Heart right ventricle (tissue), 16 donors: ENCODE results near the gene C5orf24. TPM values are rescaled to one million over a fixed set of nuclear protein-coding genes. Genes with fewer than 3 reads are reported as not detected.

Source experiments
- ATAC-seq, 8 donors: fragments of 200-7000 bp; cut with Tn5 transposase; one replicate each; pipeline ENCODE4 v1.9.1; 2020; ENCODE audit warnings: mild to moderate bottlenecking in 8 of 8, moderate library complexity in 8 of 8, moderate number of reproducible peaks in 1 of 8
- DNase-seq, 2 donors: peaks; one replicate each; pipeline ENCODE4 v3.0.0-alpha.2; 2020
- H3K27ac ChIP-seq, 10 donors: fragments of 200-600 bp; sonication (generic) in 2 of 10; one replicate each; pipeline versions ENCODE4 v1.5.0 to v1.8.0; 2020 to 2022; ENCODE audit warnings: mild to moderate bottlenecking in 3 of 10
- H3K27me3 ChIP-seq, 7 donors: fragments of 200-600 bp; one replicate each; pipeline ENCODE4 v1.8.0; 2021 to 2022; ENCODE audit warnings: mild to moderate bottlenecking in 2 of 7
- H3K36me3 ChIP-seq, 9 donors: fragments of 200-600 bp; sonication (generic) in 1 of 9; one replicate each; pipeline versions ENCODE4 v1.5.0 to v1.8.0; 2020 to 2022; ENCODE audit warnings: mild to moderate bottlenecking in 2 of 9
- H3K4me1 ChIP-seq, 9 donors: fragments of 200-600 bp; sonication (generic) in 1 of 9; one replicate each; pipeline versions ENCODE4 v1.5.0 to v1.8.0; 2020 to 2022; ENCODE audit warnings: mild to moderate bottlenecking in 4 of 9
- H3K4me3 ChIP-seq, 10 donors: fragments of 200-600 bp; sonication (generic) in 2 of 10; one replicate each; pipeline versions ENCODE4 v1.5.0 to v1.8.0; 2020 to 2022; ENCODE audit warnings: mild to moderate bottlenecking in 7 of 10, moderate library complexity in 2 of 10
- H3K9me3 ChIP-seq, 11 donors: fragments of 200-600 bp in 10 of 11; sonication (generic) in 2 of 11; one replicate each; pipeline versions ENCODE4 v1.5.0 to v1.8.0; 2013 to 2022; ENCODE audit warnings: mild to moderate bottlenecking in 2 of 11, control low read depth in 1 of 11, moderate library complexity in 1 of 11
- CTCF ChIP-seq, 9 donors: fragments of 200-600 bp; sonication (generic) in 2 of 9; IDR thresholded peaks; one replicate each; pipeline versions ENCODE4 v1.5.0 to v1.8.0; 2021 to 2022; ENCODE audit warnings: antibody characterized with exemption in 9 of 9, mild to moderate bottlenecking in 5 of 9, moderate library complexity in 1 of 9
- WGBS, 2 donors: extraction: QIAGEN DNeasy Blood & Tissue Kit; methylation state at CpG; one replicate each; pipeline ENCODE4 v1.1.7; 2013; ENCODE audit warnings: inconsistent platforms in 1 of 2; 5-methylcytosine and 5-hydroxymethylcytosine counted together
- intact Hi-C, 10 donors: fragments of 100-400 bp; cut with DNase I; formaldehyde crosslinking; loops; one replicate each; pipeline versions ENCODE4 v1.11.1 to v1.14.2; 2022
- polyA plus RNA-seq, 2 donors: library from polyadenylated mRNA; stranded (reverse); fragments of 200-250 nt; gene quantifications; one replicate each; pipeline ENCODE4 v1.2.3, GENCODE V29; 2013
- total RNA-seq, 10 donors: library from RNA; stranded (reverse); fragmentation: NEBNext Ultra II Directional in 3 of 10; extraction: Animal tissue kit (Norgen Biotek cat#: 25700) in 3 of 10; gene quantifications; one replicate each; pipeline versions ENCODE4 v1.2.1 to v1.2.4, GENCODE V29; 2021 to 2023
- donor health status: Arrhythmogenic right ventricular cardiomyopathy.
- donor health status: ischemic (EF 13 %, LVEDD 7.1; RV severe dilation, severe dysfunction).
- donor health status: healthy with polysubstance abuse.
- donor health status: DM: no; HTN: yes; CAD: no.
- donor health status: DM: no; HTN: no; CAD: no.
- donor health status: ischemic (EF 25% LVEDD 6.9; RV normal size, moderate dysfunction).
- donor health status: ischemic (EF 25% LVEDD 5.7; RV mildly dilated, moderate dysfunction).
- donor health status: healthy.
- donor health status: DM: yes; HTN: yes; CAD: no.
- donor health status: Ischemic cardiomyopathy.
- donor health status: ischemic (EF 35%, LVEDD 5.7; RV mildly dilated, moderate dysfunction).
- donor health status: nonischemic (EF 11% LVEDD 7.7; RV severe dilation, severe dysfunction).
- donor health status: DM: yes; HTN: yes; CAD: no.
- donor health status: PGD.
- donor health status: ischemic (EF 29% LVEDD 5.4; RV normal size, mild dysfunction).
- donor health status: nonischemic (EF 23%, LVEDD 6.1; RV moderate dilation, normal function).

Gene C5orf24
- total and polyA plus RNA-seq, 12 donors, result 12.0 to 31.2 (median 23.3) TPM

- Histone ChIP-seq H3K27ac (no peak overlapping the region), H3K4me1 (peaks cover 0 to 28% (median 4%) of the 10 kb centered on the region in 9 donors), H3K36me3 (peaks cover 0 to 94% (median 43%) of the 10 kb centered on the region in 9 donors), H3K9me3 (no peaks in the 10 kb centered on the region), H3K4me3 (no peak overlapping the region), H3K27me3 (no peaks in the 10 kb centered on the region)
- no peak for ATAC-seq
- DNase-seq, result no peak
- intact Hi-C loops, result no loop called here
- TF ChIP-seq CTCF (IDR thresholded peaks at IDR 0.05), result no peak
- 67% methylated on average over 3 of the region's 3 CpGs for WGBS, 2 donors
Measured at GRCh38 chr5:134857401-134857800, 11.6 kb downstream of the C5orf24 start.

GRCh38 chr5:134864707-134865106 lies 18.9 kb downstream of the C5orf24 start:
- DNase-seq, result no peak
- TF ChIP-seq CTCF (IDR thresholded peaks at IDR 0.05), result no peak
- intact Hi-C loops, result no loop called here

GRCh38 chr5:134873494-134873893 lies 27.7 kb downstream of the C5orf24 start:
- Histone ChIP-seq H3K4me3 (peak overlapping the region in 9 of 10 donors; percentile 80 to 98 (median 88)), H3K9me3 (no peaks in the 10 kb centered on the region), H3K27ac (peak overlapping the region; percentile 92 to 99 (median 96)), H3K4me1 (peaks cover 3 to 33% (median 20%) of the 10 kb centered on the region in 9 donors), H3K27me3 (no peaks in the 10 kb centered on the region), H3K36me3 (peaks cover 0 to 2% (median 0%) of the 10 kb centered on the region in 9 donors)
- 86 to 89% methylated on average over 6 of the region's 6 CpGs for WGBS, 2 donors
- intact Hi-C loops, result no loop called here
- no peak for DNase-seq
- no peak for TF ChIP-seq CTCF (IDR thresholded peaks at IDR 0.05)
- ATAC-seq, result no peak

More at GRCh38 chr5:134864707-134865106, 18.9 kb downstream of the C5orf24 start:
- no peaks in the 10 kb centered on the region for H3K27me3 ChIP-seq
- no peak for ATAC-seq
- H3K27ac ChIP-seq, result no peak overlapping the region
- H3K4me3 ChIP-seq, result no peak overlapping the region
- H3K36me3 ChIP-seq, result peaks cover 0 to 36% (median 18%) of the 10 kb centered on the region in 9 donors
- 86 to 92% methylated on average over 2 of the region's 2 CpGs for WGBS, 2 donors
- no peaks in the 10 kb centered on the region for H3K4me1 ChIP-seq
- H3K9me3 ChIP-seq, result no peaks in the 10 kb centered on the region

- Histone ChIP-seq H3K27ac (peak within 1 kb of the TSS; percentile 92 to 99 (median 96)), H3K4me3 (peak within 1 kb of the TSS; percentile 64 to 98 (median 86)), H3K4me1 (peaks cover 3 to 35% (median 21%) of the 10 kb centered on the region in 9 donors), H3K36me3 (peaks cover 0 to 3% (median 0%) of the 10 kb centered on the region in 9 donors), H3K27me3 (no peaks in the 10 kb centered on the region), H3K9me3 (no peaks in the 10 kb centered on the region)
- DNase-seq (peak; percentile 89 to 90), ATAC-seq (peak; percentile 96 to 98 (median 97))
- 3% methylated on average over 71 to 79 of the region's 79 CpGs for WGBS, 2 donors
- TF ChIP-seq CTCF (IDR thresholded peaks at IDR 0.05), result no peak
- intact Hi-C loops, result loop anchor here in 4 of 10 donors (1.0 to 2.0 kb wide), 4 partner anchors 27 to 31 kb away; partner anchors contain the start of gene PCBD2 (in 3 of the 4)
Measured at GRCh38 chr5:134873987-134874830, 28.4 kb downstream of the C5orf24 start, which contains the start of gene TXNDC15. TXNDC15 (plus strand) TSS chr5:134874371; CDS start chr5:134874428, 57 bp downstream.
